Effector CD4-positive, alpha-beta T cell (primary cell): ENCODE measurements around the gene PDLIM5.
"Not testable (repeated sequence)": the region's sequence is repeated elsewhere in the genome, so short reads cannot be mapped to it uniquely, and the experiment has no call there.

Source experiments
- DNase-seq: peaks from one replicate; pipeline ENCODE4 v3.0.0-alpha.2; 2020

The PDLIM5 gene

GRCh38 chr4:94613248-94613647 lies 161.5 kb downstream of the PDLIM5 start:
- DNase-seq, result no peak

- no peak for DNase-seq
These were observed 163.7 kb downstream of the PDLIM5 start for GRCh38 chr4:94615451-94615850.

DNA sequence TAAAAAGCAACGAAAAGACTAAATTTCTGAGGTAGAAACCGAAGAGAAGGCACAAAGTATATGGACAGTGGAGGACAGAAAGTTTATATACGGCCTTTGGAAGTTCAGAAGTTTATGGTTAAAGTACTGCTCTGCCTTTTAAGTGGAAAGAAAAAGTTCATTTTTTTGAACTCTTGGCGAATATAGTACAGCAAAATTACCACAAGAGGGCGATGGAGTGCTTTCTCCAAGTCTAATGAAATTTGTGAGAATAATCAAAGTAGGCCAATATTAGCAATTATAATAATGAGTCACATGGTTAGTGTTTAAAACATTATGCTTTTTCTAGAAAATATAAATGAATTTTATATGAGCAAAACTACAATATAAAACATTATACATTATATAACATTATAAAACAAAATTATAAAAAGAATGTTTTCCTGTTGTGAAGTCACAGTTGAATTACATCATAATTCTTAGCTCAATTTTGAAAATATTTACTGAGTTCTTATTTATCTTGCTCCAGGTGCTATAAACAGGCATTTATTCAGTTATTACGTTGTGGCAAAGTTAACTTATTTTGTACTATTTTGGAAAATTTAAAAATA lies 169.8 kb downstream of the PDLIM5 start:
- DNase-seq, result peak; percentile 8

DNA sequence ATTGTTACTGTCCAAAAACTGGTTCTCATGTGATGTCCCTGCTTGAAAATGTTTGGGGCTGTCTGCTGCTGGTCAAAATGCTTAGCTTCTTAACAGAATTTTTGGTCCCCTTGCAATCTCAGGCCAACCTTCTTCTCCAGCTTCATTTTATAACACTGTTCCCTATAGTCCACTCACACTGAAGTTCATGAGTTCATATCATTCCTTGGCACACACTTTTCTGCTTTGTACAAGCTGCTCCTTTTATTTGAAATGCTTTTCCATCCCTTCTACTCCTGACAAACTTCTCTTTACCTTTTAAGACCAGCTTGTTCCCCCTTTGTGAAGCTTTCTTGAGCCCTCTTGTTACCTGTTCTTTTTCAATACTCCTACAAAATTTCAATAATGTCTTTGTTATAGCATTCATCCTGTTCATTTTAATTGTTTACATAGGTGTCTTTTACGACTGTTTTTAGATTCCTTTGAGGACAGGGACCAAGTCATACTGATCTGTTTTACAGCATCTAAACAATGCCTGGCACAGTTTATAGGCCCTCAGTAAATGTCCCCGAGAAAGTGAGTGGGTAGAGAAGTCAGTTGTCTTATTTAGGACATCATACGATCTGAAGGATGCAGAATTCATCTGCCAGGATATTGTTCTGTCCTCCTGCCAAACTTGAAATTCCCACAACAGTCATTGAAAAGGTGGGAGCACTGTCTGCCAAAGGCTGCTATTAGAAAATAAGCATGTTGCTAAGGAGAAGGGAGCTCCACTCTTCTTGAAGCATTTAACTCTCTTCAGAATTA lies 171.6 kb downstream of the PDLIM5 start:
- no peak for DNase-seq

- DNase-seq, result no peak
These were observed 175.2 kb downstream of the PDLIM5 start for GRCh38 chr4:94626942-94627341.

DNA sequence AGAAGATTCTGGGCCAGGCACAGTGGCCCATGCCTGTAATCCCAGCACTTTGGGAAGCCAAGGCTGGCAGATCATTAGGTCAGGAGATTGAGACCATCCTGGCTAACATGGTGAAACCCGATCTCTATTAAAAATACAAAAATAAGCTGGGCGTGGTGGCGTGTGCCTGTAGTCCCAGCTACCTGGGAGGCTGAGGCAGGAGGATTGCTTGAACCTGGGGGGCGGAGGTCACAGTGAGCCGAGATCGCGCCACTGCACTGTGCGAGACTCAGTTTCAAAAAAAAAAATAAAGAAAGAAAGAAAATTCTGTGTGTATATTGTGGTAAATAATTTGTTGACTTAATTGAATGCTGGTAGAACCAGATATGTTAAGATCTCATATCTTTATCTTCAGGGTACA lies 177.3 kb downstream of the PDLIM5 start:
- not testable (repeated sequence) for DNase-seq

GRCh38 chr4:94629837-94630236 lies 178.1 kb downstream of the PDLIM5 start:
- no peak for DNase-seq

GRCh38 chr4:94634271-94634670 lies 182.5 kb downstream of the PDLIM5 start:
- DNase-seq, result no peak

DNA sequence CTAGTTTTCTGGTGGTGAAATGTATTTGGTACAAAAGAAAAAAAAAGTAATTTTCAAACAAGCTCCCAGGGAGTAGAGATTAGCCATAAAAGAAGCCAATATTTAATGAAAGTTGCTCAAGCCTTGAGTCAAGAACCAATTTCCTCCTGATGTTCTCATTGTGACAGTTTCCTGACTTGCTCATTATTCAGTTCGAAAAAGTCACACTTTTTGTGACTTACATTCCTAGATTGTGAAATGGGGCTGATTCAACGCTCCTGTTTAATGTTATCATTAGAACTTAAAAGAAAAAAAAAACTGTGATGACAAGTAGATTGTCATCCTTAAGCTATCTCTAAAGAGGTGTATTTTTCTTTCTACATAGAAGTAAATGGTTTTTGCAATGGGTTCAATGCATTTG lies 183.4 kb downstream of the PDLIM5 start:
- DNase-seq, result no peak

- no peak for DNase-seq
These were observed 184.3 kb downstream of the PDLIM5 start for GRCh38 chr4:94636004-94636403.

GRCh38 chr4:94639298-94639697 lies 187.6 kb downstream of the PDLIM5 start:
- no peak for DNase-seq

DNA sequence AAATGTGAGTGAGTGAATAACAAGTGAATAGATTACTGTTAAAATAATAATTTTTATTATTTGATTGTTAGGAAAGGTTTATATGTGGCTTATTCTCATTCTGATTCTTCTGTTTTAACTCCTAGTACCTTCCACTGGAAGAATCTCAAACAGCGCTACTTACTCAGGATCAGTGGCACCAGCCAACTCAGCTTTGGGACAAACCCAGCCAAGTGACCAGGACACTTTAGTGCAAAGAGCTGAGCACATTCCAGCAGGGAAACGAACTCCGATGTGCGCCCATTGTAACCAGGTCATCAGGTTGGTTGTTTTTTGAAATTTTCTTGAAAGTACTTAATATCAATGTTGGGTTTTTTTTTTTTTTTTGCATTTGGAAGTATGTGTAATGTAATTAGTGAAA lies 188.4 kb downstream of the PDLIM5 start:
- no peak for DNase-seq

- DNase-seq, result no peak
These were observed 190.2 kb downstream of the PDLIM5 start for GRCh38 chr4:94641702-94642560.

- no peak for DNase-seq
These were observed 190.8 kb downstream of the PDLIM5 start for GRCh38 chr4:94642561-94642866.

DNA sequence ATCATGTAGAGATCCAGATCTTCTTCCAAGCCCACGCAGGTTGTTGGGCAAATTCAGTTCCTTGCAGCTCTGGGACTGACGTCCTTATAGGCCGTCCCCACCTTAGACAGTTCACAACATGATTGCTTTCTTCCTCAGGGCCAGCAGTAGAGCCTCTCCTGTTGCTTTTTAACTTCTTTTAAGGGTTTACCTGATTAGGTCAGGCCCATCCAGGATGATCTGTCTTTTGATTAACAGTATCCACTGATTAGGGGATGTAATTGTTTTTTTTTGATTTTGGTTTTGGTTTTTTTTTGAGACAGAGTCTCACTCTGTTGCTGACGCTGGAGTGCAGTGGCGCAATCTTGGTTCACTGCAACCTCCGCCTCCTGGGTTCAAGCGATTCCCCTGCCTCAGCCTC lies 197.0 kb downstream of the PDLIM5 start:
- no peak for DNase-seq

- DNase-seq, result no peak
These were observed 197.8 kb downstream of the PDLIM5 start for GRCh38 chr4:94649381-94650133.

DNA sequence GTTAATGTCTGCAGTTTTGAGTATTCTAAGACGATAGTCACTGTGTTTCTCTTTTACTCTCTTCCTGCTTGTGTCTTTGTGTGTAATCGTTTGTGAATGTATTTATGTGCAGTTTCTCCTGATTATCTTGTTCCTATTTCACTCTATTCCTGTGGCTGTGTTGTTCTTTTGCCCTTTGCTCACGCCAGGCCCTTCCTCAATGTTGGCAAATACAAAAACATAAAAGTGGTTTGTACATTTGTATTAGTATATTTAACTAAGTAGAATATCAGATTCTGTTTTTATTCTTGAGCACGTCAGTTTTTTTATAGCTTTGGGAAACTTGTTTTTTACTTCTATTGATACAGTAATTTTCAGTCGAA lies 198.4 kb downstream of the PDLIM5 start:
- DNase-seq, result no peak

DNA sequence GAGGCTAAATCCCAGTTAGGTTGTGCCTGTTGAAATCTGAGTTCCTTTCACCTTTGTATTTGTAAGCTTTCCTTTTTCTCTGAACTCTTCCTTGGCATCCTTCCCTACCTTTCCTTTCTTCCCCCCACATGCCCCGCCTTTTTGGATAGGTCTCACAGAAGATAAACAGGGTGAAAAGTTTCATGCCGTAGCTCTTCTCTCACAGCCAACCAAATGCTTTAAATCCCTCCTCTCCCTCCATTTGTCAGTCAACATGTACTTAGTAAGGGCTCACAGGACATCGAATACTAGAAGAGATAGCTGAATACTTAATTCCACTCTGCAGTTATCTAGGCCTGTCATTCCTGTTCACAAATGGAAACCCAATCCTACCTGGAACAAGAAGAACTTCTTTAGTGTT lies 198.9 kb downstream of the PDLIM5 start:
- no peak for DNase-seq

GRCh38 chr4:94653095-94653649 lies 201.4 kb downstream of the PDLIM5 start:
- no peak for DNase-seq

GRCh38 chr4:94653984-94654609 lies 202.4 kb downstream of the PDLIM5 start:
- no peak for DNase-seq

DNA sequence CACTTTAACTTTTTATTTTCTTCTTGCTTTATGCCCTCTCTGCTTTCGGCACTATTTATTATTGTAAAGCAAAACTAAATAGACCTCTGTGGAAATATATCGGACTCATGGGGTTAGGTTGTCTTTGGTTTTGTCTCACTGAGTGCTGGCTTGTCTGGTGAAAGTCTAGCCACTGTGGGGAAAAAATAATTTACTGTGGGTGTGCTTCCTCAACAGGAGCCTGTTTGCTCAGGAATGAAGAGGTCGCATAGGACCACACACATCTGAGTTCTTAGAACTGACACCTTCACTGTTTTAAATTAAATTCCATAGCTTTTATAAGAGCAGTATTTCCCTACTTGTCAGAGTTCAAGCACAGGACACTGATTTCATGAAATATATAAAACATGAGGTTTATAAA lies 203.0 kb downstream of the PDLIM5 start:
- no peak for DNase-seq

GRCh38 chr4:94660614-94661013 lies 208.9 kb downstream of the PDLIM5 start:
- no peak for DNase-seq
